Fibroblast of lung (primary cell): ENCODE results near the gene DDC. TPM values are rescaled to one million over a fixed set of nuclear protein-coding genes. Genes with fewer than 3 reads are reported as not detected.

Experiments used
- DNase-seq, 2 donors: peaks; one replicate each; pipeline versions ENCODE4 v3.0.0 to v3.0.0-alpha.2; 2010; ENCODE audit warnings: low read depth in 2 of 2
- H2AFZ ChIP-seq: 2 replicates; pipeline ENCODE4 v1.5.1; 2012; ENCODE audit warnings: low read length, control low read depth, inconsistent platforms
- H3K27ac ChIP-seq: 2 replicates; pipeline ENCODE4 v1.5.1; 2011; ENCODE audit warnings: low read length, control low read depth; ENCODE audit not compliant: insufficient read depth
- H3K27me3 ChIP-seq: 2 replicates; pipeline ENCODE4 v1.5.1; 2011; ENCODE audit warnings: mild to moderate bottlenecking, low read length; ENCODE audit not compliant: control insufficient read depth, insufficient read depth
- H3K36me3 ChIP-seq: 2 replicates; pipeline ENCODE4 v1.5.1; 2011; ENCODE audit warnings: low read length; ENCODE audit not compliant: control insufficient read depth, insufficient read depth
- H3K4me1 ChIP-seq: 2 replicates; pipeline ENCODE4 v1.5.1; 2011; ENCODE audit warnings: low read length; ENCODE audit not compliant: control insufficient read depth, insufficient read depth; ENCODE audit errors: extremely low read depth
- H3K4me2 ChIP-seq: 2 replicates; pipeline ENCODE4 v1.5.1; 2011; ENCODE audit warnings: low read length, control low read depth; ENCODE audit not compliant: insufficient read depth; ENCODE audit errors: extremely low read depth
- H3K4me3 ChIP-seq, 4 experiments: fragments of 200-600 bp in 1 of 4; sonication (generic) in 1 of 4; replicated peaks in 1 of 4; 2 replicates each; pipeline ENCODE4 v1.5.1; 2011 to 2016; ENCODE audit warnings: low read length in 4 of 4, low read depth in 3 of 4, mild to moderate bottlenecking in 3 of 4, control low read depth in 2 of 4, inconsistent platforms in 1 of 4, mixed read lengths in 1 of 4; ENCODE audit not compliant: insufficient read depth in 1 of 4; ENCODE audit errors: control extremely low read depth in 1 of 4
- H3K79me2 ChIP-seq: 2 replicates; pipeline ENCODE4 v1.5.1; 2012; ENCODE audit warnings: mild to moderate bottlenecking, low read length, inconsistent platforms; ENCODE audit not compliant: control insufficient read depth, insufficient read depth
- H3K9ac ChIP-seq: 2 replicates; pipeline ENCODE4 v1.5.1; 2011; ENCODE audit warnings: mild to moderate bottlenecking, low read length, control low read depth; ENCODE audit not compliant: insufficient read depth
- H3K9me3 ChIP-seq: 2 replicates; pipeline ENCODE4 v1.5.1; 2012; ENCODE audit warnings: low read depth, low read length; ENCODE audit not compliant: control insufficient read depth, insufficient read depth
- H4K20me1 ChIP-seq: 2 replicates; pipeline ENCODE4 v1.5.1; 2011; ENCODE audit warnings: low read length; ENCODE audit not compliant: control insufficient read depth, insufficient read depth; ENCODE audit errors: extremely low read depth
- CTCF ChIP-seq, 2 donors: IDR thresholded peaks in 1 of 2; conservative IDR thresholded peaks in 1 of 2; 1 replicate in 1 of 2; 2 replicates in 1 of 2; pipeline ENCODE4 v1.5.1; 2011 to 2012; ENCODE audit warnings: low read length in 2 of 2, control low read depth in 1 of 2, inconsistent platforms in 1 of 2, low read depth in 1 of 2, mild to moderate bottlenecking in 1 of 2
- EZH2 ChIP-seq: IDR thresholded peaks from 2 replicates; pipeline ENCODE4 v1.5.1; 2012; ENCODE audit warnings: low read length, control low read depth, mild to moderate bottlenecking; ENCODE audit errors: missing control alignments
- polyA plus RNA-seq, 2 donors: library from polyadenylated mRNA; depleted of rRNA in 1 of 2; stranded (reverse) in 1 of 2; unstranded in 1 of 2; fragments of >200 nt; gene quantifications; 2 replicates each; pipeline ENCODE4 v1.2.1, GENCODE V29; 2011 to 2012; ENCODE audit warnings: missing spikeins in 1 of 2
- total RNA-seq: library from RNA; depleted of rRNA; stranded (reverse); fragments of >200 nt; gene quantifications from 2 replicates; pipeline ENCODE4 v1.2.1, GENCODE V29; 2014

The DDC gene
- total and polyA plus RNA-seq, 2 donors (not counting 1 experiment from before 2014, with no cell fraction given) = not detected

- TF ChIP-seq EZH2 (no peak), CTCF (conservative IDR thresholded peaks at IDR 0.05 in 1 of 2, IDR thresholded peaks at IDR 0.05 in 1 of 2; ENCODE audit: low read depth in 1 of 2, low read length in 2 of 2) (no peak)
- Histone ChIP-seq H3K27me3 (no peaks in the 10 kb centered on the region), H3K4me3 (no peak overlapping the region), H3K9me3 (no peaks in the 10 kb centered on the region), H3K4me1 (no peaks in the 10 kb centered on the region), H3K79me2 (no peaks in the 10 kb centered on the region), H4K20me1 (no peaks in the 10 kb centered on the region), H2AFZ (no peak overlapping the region), H3K27ac (no peak overlapping the region), H3K9ac (no peak overlapping the region), H3K36me3 (no peaks in the 10 kb centered on the region), H3K4me2 (no peak overlapping the region)
- no peak for DNase-seq
Measured at GRCh38 chr7:50513166-50513871, 51.9 kb downstream of the DDC start.

DNA sequence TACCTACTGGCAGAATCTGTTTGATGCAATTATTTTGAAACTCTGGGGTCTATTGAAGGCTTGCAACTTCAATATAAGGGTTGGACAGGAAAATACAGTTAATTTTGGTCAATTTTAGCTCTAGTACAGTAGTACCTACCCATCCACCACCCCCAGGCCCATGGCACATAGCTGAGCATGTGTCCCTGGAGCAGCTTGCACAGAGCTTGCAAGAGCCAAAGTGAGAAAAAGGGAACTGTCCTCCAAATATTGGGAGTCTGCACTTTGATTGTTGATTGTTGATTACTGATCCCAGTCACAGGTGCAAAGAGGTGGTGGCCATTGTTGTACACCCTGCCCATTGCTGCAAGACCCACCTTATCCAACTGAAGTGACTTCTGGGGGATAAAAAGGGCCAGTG, 52.8 kb downstream of the DDC start:
- no peak for DNase-seq
- H3K4me3 ChIP-seq = no peak overlapping the region
- H2AFZ ChIP-seq = no peak overlapping the region
- H3K27ac ChIP-seq = no peak overlapping the region
- no peaks in the 10 kb centered on the region for H3K9me3 ChIP-seq
- H3K9ac ChIP-seq = no peak overlapping the region
- no peak for TF ChIP-seq CTCF (conservative IDR thresholded peaks at IDR 0.05 in 1 of 2, IDR thresholded peaks at IDR 0.05 in 1 of 2; ENCODE audit: low read depth in 1 of 2, low read length in 2 of 2)
- no peak for TF ChIP-seq EZH2
- H3K4me2 ChIP-seq = no peak overlapping the region
- H3K27me3 ChIP-seq = no peaks in the 10 kb centered on the region
- H4K20me1 ChIP-seq = no peaks in the 10 kb centered on the region
- H3K36me3 ChIP-seq = no peaks in the 10 kb centered on the region
- H3K4me1 ChIP-seq = no peaks in the 10 kb centered on the region
- H3K79me2 ChIP-seq = no peaks in the 10 kb centered on the region

- no peaks in the 10 kb centered on the region for H3K79me2 ChIP-seq
Measured at GRCh38 chr7:50509459-50509858, 55.7 kb downstream of the DDC start.

More at GRCh38 chr7:50509459-50509858, 55.7 kb downstream of the DDC start:
- no peak overlapping the region for H3K27ac ChIP-seq
- no peak overlapping the region for H2AFZ ChIP-seq
- DNase-seq = no peak
- H3K4me1 ChIP-seq = no peaks in the 10 kb centered on the region
- H3K36me3 ChIP-seq = no peaks in the 10 kb centered on the region
- no peak overlapping the region for H3K4me2 ChIP-seq
- H3K4me3 ChIP-seq = no peak overlapping the region
- H3K9me3 ChIP-seq = no peaks in the 10 kb centered on the region
- H4K20me1 ChIP-seq = no peaks in the 10 kb centered on the region
- no peak for TF ChIP-seq CTCF (conservative IDR thresholded peaks at IDR 0.05 in 1 of 2, IDR thresholded peaks at IDR 0.05 in 1 of 2; ENCODE audit: low read depth in 1 of 2, low read length in 2 of 2)
- TF ChIP-seq EZH2 = no peak
- H3K9ac ChIP-seq = no peak overlapping the region
- no peaks in the 10 kb centered on the region for H3K27me3 ChIP-seq
